WTC11 (cell line): ENCODE results near the gene SLC7A7. TPM values are rescaled to one million over a fixed set of nuclear protein-coding genes. Genes with fewer than 3 reads are reported as not detected.

Experiments
- ATF1 ChIP-seq: sonication (generic); formaldehyde crosslinking; IDR thresholded peaks from 2 replicates; pipeline ENCODE4 v1.8.1; 2023; ENCODE audit warnings: mild to moderate bottlenecking, moderate library complexity, missing genetic modification reagents
- EMX1 ChIP-seq: fragments of 250-450 bp; sonication (Bioruptor Pico); IDR thresholded peaks from 2 replicates; pipeline ENCODE4 v1.8.0; 2021; ENCODE audit warnings: mild to moderate bottlenecking
- ETV6 ChIP-seq: sonication (generic); formaldehyde crosslinking; IDR thresholded peaks from 2 replicates; pipeline ENCODE4 v1.8.1; 2022; ENCODE audit warnings: mild to moderate bottlenecking, missing genetic modification reagents
- FOXK1 ChIP-seq: sonication (generic); formaldehyde crosslinking; IDR thresholded peaks from 2 replicates; pipeline ENCODE4 v1.8.0; 2022; ENCODE audit warnings: mild to moderate bottlenecking, moderate library complexity, missing genetic modification reagents
- FOXP1 ChIP-seq: sonication (generic); formaldehyde crosslinking; IDR thresholded peaks from 2 replicates; pipeline ENCODE4 v1.8.0; 2022; ENCODE audit warnings: missing genetic modification reagents, mild to moderate bottlenecking, moderate library complexity, borderline replicate concordance
- GRHL2 ChIP-seq: fragments of 250-450 bp; sonication (Bioruptor Pico); IDR thresholded peaks from 2 replicates; pipeline ENCODE4 v1.8.0; 2022; ENCODE audit warnings: mild to moderate bottlenecking, moderate library complexity; ENCODE audit not compliant: insufficient replicate concordance, severe bottlenecking
- GTF2I ChIP-seq: fragments of 250-450 bp; sonication (Bioruptor Pico); conservative IDR thresholded peaks from 2 replicates; pipeline ENCODE4 v1.4.0; 2021; ENCODE audit warnings: mild to moderate bottlenecking
- NFATC4 ChIP-seq: fragments of 250-450 bp; sonication (Bioruptor Pico); IDR thresholded peaks from 2 replicates; pipeline ENCODE4 v1.9.0; 2021; ENCODE audit warnings: mild to moderate bottlenecking
- NFE2L1 ChIP-seq: sonication (generic); formaldehyde crosslinking; IDR thresholded peaks from 2 replicates; pipeline ENCODE4 v1.8.1; 2023; ENCODE audit warnings: missing genetic modification reagents
- NFYB ChIP-seq: sonication (generic); formaldehyde crosslinking; conservative IDR thresholded peaks from 2 replicates; pipeline ENCODE4 v1.8.0; 2022; ENCODE audit warnings: low read depth, missing genetic modification reagents
- NR2C2 ChIP-seq: sonication (generic); formaldehyde crosslinking; IDR thresholded peaks from 2 replicates; pipeline ENCODE4 v1.8.0; 2022; ENCODE audit warnings: mild to moderate bottlenecking, missing genetic modification reagents
- OVOL2 ChIP-seq: fragments of 250-450 bp; sonication (Bioruptor Pico); IDR thresholded peaks from 2 replicates; pipeline ENCODE4 v1.9.0; 2021; ENCODE audit warnings: mild to moderate bottlenecking, borderline replicate concordance
- PRRX2 ChIP-seq: fragments of 250-450 bp; sonication (Bioruptor Pico); IDR thresholded peaks from 2 replicates; pipeline ENCODE4 v1.8.0; 2021; ENCODE audit warnings: mild to moderate bottlenecking
- SMAD3 ChIP-seq: sonication (generic); formaldehyde crosslinking; IDR thresholded peaks from 2 replicates; pipeline ENCODE4 v1.8.0; 2022; ENCODE audit warnings: missing genetic modification reagents, mild to moderate bottlenecking, borderline replicate concordance
- TEAD1 ChIP-seq: sonication (generic); formaldehyde crosslinking; IDR thresholded peaks from 2 replicates; pipeline ENCODE4 v1.8.0; 2022; ENCODE audit warnings: mild to moderate bottlenecking, missing genetic modification reagents
- ZNF232 ChIP-seq: sonication (generic); formaldehyde crosslinking; IDR thresholded peaks from 2 replicates; pipeline ENCODE4 v1.8.0; 2022; ENCODE audit warnings: mild to moderate bottlenecking, missing genetic modification reagents
- ZNF416 ChIP-seq: fragments of 250-450 bp; sonication (Bioruptor Pico); IDR thresholded peaks from 2 replicates; pipeline ENCODE4 v1.9.0; 2021; ENCODE audit warnings: mild to moderate bottlenecking, inconsistent platforms
- total RNA-seq: library from RNA; stranded (reverse); gene quantifications from 3 replicates; pipeline ENCODE4 v1.2.3, GENCODE V29; 2021
- TF ChIP-seq, protein P1 (sequence below): sonication (generic); formaldehyde crosslinking; IDR thresholded peaks from 2 replicates; pipeline ENCODE4 v1.8.1; 2023; ENCODE audit warnings: mild to moderate bottlenecking, missing genetic modification reagents
- TF ChIP-seq, protein P2 (sequence below): sonication (generic); formaldehyde crosslinking; IDR thresholded peaks from 2 replicates; pipeline ENCODE4 v1.8.1; 2023; ENCODE audit warnings: mild to moderate bottlenecking, missing genetic modification reagents, borderline replicate concordance
- TF ChIP-seq, protein P3 (sequence below): sonication (generic); formaldehyde crosslinking; IDR thresholded peaks from 2 replicates; pipeline ENCODE4 v1.8.0; 2023; ENCODE audit warnings: missing genetic modification reagents
- TF ChIP-seq, protein P4 (sequence below): fragments of 250-450 bp; sonication (Bioruptor Pico); conservative IDR thresholded peaks from 2 replicates; pipeline ENCODE4 v1.9.0; 2021; ENCODE audit warnings: mild to moderate bottlenecking
- TF ChIP-seq, protein P5 (sequence below): sonication (generic); formaldehyde crosslinking; conservative IDR thresholded peaks from 2 replicates; pipeline ENCODE4 v1.8.1; 2022; ENCODE audit warnings: mild to moderate bottlenecking, missing genetic modification reagents
- TF ChIP-seq, protein P6 (sequence below): sonication (generic); formaldehyde crosslinking; IDR thresholded peaks from 2 replicates; pipeline ENCODE4 v1.8.0; 2022; ENCODE audit warnings: mild to moderate bottlenecking, missing genetic modification reagents
- TF ChIP-seq, protein P7 (sequence below): sonication (generic); formaldehyde crosslinking; IDR thresholded peaks from 2 replicates; pipeline ENCODE4 v1.8.0; 2023; ENCODE audit warnings: missing genetic modification reagents, mild to moderate bottlenecking, borderline replicate concordance

Gene SLC7A7
- total RNA-seq, 1 experiment from 2014 or later: 4.3 TPM

DNA sequence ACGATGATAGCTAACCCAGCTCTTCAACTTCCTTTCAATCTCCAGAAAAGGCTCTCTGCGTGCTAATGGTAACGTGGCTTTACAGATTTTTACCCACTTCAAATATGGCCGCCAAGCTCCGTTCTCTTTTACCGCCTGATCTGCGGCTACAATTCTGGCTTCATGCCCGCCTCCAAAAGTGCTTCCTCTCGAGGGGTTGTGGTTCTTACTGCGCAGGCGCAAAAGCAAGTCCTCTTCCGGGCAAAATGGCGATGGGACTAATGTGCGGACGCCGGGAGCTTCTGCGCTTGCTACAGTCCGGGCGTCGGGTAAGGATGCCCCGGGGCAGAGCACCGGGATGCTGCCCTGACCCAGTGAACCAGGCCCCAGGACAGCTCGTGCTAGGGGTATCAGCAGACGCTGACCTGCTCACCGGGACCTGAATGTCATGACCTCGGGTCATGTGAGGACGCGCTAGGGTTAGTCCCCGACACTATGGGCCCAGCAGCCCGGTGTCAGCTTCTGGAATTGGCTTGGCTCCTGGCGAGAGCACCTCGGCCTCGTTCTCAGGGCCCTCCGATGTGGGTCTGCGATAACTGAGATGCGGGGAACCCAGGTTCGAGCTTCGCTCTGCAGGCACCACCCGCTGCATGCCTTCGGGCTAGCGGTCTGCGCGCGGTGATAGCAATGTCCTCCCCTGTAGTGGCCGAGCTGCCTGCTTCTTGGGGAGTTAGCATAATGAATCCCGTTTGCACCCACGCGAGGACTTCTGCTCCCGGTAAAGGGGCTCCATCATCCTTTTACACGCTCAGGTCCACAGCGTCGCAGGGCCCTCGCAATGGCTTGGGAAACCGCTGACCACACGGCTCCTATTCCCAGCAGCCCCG is 48.5 kb downstream of the SLC7A7 start, which contains the start of gene OXA1L (continued):
- TF ChIP-seq, protein P1, sequence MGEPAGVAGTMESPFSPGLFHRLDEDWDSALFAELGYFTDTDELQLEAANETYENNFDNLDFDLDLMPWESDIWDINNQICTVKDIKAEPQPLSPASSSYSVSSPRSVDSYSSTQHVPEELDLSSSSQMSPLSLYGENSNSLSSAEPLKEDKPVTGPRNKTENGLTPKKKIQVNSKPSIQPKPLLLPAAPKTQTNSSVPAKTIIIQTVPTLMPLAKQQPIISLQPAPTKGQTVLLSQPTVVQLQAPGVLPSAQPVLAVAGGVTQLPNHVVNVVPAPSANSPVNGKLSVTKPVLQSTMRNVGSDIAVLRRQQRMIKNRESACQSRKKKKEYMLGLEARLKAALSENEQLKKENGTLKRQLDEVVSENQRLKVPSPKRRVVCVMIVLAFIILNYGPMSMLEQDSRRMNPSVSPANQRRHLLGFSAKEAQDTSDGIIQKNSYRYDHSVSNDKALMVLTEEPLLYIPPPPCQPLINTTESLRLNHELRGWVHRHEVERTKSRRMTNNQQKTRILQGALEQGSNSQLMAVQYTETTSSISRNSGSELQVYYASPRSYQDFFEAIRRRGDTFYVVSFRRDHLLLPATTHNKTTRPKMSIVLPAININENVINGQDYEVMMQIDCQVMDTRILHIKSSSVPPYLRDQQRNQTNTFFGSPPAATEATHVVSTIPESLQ: no peak
- no peak for TF ChIP-seq ZNF232
- TF ChIP-seq FOXP1 (CRISPR knock-in tag): peak; percentile 82; the same call in 1 of the 2 replicates
- TF ChIP-seq PRRX2 (CRISPR knock-in tag): no peak
- TF ChIP-seq, protein P2, sequence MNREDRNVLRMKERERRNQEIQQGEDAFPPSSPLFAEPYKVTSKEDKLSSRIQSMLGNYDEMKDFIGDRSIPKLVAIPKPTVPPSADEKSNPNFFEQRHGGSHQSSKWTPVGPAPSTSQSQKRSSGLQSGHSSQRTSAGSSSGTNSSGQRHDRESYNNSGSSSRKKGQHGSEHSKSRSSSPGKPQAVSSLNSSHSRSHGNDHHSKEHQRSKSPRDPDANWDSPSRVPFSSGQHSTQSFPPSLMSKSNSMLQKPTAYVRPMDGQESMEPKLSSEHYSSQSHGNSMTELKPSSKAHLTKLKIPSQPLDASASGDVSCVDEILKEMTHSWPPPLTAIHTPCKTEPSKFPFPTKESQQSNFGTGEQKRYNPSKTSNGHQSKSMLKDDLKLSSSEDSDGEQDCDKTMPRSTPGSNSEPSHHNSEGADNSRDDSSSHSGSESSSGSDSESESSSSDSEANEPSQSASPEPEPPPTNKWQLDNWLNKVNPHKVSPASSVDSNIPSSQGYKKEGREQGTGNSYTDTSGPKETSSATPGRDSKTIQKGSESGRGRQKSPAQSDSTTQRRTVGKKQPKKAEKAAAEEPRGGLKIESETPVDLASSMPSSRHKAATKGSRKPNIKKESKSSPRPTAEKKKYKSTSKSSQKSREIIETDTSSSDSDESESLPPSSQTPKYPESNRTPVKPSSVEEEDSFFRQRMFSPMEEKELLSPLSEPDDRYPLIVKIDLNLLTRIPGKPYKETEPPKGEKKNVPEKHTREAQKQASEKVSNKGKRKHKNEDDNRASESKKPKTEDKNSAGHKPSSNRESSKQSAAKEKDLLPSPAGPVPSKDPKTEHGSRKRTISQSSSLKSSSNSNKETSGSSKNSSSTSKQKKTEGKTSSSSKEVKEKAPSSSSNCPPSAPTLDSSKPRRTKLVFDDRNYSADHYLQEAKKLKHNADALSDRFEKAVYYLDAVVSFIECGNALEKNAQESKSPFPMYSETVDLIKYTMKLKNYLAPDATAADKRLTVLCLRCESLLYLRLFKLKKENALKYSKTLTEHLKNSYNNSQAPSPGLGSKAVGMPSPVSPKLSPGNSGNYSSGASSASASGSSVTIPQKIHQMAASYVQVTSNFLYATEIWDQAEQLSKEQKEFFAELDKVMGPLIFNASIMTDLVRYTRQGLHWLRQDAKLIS (CRISPR knock-in tag): no peak
- no peak for TF ChIP-seq NR2C2 (CRISPR knock-in tag)
- no peak for TF ChIP-seq GTF2I
- no peak for TF ChIP-seq ZNF416 (CRISPR knock-in tag)
- TF ChIP-seq, protein P3, sequence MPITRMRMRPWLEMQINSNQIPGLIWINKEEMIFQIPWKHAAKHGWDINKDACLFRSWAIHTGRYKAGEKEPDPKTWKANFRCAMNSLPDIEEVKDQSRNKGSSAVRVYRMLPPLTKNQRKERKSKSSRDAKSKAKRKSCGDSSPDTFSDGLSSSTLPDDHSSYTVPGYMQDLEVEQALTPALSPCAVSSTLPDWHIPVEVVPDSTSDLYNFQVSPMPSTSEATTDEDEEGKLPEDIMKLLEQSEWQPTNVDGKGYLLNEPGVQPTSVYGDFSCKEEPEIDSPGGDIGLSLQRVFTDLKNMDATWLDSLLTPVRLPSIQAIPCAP (CRISPR knock-in tag): no peak
- TF ChIP-seq, protein P4, sequence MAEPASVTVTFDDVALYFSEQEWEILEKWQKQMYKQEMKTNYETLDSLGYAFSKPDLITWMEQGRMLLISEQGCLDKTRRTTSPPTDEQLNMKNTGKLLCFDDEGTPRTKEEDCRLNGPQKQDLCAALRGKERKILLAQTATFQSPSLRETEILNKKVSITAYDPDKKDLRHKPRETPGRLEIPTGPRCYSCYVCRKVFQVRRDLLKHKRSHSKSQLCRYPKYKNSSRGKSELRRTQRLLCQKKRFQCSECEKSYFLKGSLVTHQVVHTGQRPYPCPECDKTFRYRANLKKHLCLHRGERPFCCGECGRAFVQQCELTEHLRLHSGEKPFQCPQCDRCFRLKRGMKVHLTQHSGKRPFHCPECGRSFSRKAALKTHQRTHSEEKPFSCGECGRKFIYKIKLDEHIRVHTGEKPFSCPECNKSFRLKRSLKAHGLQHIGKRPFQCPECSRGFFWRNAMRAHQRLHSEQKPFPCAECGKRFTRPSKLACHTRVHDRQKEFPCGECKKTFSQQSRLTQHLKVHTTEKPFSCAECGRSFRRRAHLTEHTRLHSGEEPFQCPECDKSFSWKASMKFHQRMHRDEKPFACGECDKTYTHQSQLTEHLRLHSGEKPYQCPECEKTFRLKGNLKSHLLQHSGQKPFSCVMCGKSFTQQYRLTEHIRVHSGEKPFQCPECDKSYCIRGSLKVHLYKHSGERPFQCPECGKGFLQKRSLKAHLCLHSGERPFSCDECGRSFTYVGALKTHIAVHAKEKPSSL (CRISPR knock-in tag): no peak
- TF ChIP-seq OVOL2: no peak
- no peak for TF ChIP-seq GRHL2
- TF ChIP-seq, protein P5, sequence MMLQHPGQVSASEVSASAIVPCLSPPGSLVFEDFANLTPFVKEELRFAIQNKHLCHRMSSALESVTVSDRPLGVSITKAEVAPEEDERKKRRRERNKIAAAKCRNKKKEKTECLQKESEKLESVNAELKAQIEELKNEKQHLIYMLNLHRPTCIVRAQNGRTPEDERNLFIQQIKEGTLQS (CRISPR knock-in tag): no peak
- 0 out of 2 replicates have a peak, but pooled peaks have one; percentile 36 for TF ChIP-seq TEAD1 (CRISPR knock-in tag)
- TF ChIP-seq ATF1: no peak
- TF ChIP-seq NFATC4 (CRISPR knock-in tag): no peak
- TF ChIP-seq, protein P6, sequence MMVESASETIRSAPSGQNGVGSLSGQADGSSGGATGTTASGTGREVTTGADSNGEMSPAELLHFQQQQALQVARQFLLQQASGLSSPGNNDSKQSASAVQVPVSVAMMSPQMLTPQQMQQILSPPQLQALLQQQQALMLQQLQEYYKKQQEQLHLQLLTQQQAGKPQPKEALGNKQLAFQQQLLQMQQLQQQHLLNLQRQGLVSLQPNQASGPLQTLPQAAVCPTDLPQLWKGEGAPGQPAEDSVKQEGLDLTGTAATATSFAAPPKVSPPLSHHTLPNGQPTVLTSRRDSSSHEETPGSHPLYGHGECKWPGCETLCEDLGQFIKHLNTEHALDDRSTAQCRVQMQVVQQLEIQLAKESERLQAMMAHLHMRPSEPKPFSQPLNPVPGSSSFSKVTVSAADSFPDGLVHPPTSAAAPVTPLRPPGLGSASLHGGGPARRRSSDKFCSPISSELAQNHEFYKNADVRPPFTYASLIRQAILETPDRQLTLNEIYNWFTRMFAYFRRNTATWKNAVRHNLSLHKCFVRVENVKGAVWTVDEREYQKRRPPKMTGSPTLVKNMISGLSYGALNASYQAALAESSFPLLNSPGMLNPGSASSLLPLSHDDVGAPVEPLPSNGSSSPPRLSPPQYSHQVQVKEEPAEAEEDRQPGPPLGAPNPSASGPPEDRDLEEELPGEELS (CRISPR knock-in tag): no peak
- peak; percentile 81 for TF ChIP-seq NFE2L1 (CRISPR knock-in tag)
- TF ChIP-seq, protein P7, sequence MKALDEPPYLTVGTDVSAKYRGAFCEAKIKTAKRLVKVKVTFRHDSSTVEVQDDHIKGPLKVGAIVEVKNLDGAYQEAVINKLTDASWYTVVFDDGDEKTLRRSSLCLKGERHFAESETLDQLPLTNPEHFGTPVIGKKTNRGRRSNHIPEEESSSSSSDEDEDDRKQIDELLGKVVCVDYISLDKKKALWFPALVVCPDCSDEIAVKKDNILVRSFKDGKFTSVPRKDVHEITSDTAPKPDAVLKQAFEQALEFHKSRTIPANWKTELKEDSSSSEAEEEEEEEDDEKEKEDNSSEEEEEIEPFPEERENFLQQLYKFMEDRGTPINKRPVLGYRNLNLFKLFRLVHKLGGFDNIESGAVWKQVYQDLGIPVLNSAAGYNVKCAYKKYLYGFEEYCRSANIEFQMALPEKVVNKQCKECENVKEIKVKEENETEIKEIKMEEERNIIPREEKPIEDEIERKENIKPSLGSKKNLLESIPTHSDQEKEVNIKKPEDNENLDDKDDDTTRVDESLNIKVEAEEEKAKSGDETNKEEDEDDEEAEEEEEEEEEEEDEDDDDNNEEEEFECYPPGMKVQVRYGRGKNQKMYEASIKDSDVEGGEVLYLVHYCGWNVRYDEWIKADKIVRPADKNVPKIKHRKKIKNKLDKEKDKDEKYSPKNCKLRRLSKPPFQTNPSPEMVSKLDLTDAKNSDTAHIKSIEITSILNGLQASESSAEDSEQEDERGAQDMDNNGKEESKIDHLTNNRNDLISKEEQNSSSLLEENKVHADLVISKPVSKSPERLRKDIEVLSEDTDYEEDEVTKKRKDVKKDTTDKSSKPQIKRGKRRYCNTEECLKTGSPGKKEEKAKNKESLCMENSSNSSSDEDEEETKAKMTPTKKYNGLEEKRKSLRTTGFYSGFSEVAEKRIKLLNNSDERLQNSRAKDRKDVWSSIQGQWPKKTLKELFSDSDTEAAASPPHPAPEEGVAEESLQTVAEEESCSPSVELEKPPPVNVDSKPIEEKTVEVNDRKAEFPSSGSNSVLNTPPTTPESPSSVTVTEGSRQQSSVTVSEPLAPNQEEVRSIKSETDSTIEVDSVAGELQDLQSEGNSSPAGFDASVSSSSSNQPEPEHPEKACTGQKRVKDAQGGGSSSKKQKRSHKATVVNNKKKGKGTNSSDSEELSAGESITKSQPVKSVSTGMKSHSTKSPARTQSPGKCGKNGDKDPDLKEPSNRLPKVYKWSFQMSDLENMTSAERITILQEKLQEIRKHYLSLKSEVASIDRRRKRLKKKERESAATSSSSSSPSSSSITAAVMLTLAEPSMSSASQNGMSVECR (CRISPR knock-in tag): peak; percentile 62; the same call in 1 of the 2 replicates
- peak; percentile 56; the same call in 1 of the 2 replicates for TF ChIP-seq ETV6 (CRISPR knock-in tag)
- peak; percentile 65 for TF ChIP-seq FOXK1
- no peak for TF ChIP-seq NFYB (CRISPR knock-in tag)
- TF ChIP-seq SMAD3 (CRISPR knock-in tag): no peak
- TF ChIP-seq EMX1 (CRISPR knock-in tag): no peak
